SH-SY5Y (cell line): ENCODE measurements around the gene GPR62.

Experiments used
- GATA2 ChIP-seq: IDR thresholded peaks from 2 replicates; pipeline ENCODE4 v1.6.1; 2011; ENCODE audit warnings: mild to moderate bottlenecking, low read depth, low read length
- GATA3 ChIP-seq: IDR thresholded peaks from 2 replicates; pipeline ENCODE4 v1.6.1; 2011; ENCODE audit warnings: low read depth, mild to moderate bottlenecking, low read length, moderate library complexity

The GPR62 gene

GRCh38 chr3:51968170-51968775 is 13.1 kb downstream of the GPR62 start:
- no peak for TF ChIP-seq GATA3
- TF ChIP-seq GATA2: peak; percentile 65

GRCh38 chr3:51968883-51969678 is 13.9 kb downstream of the GPR62 start:
- no peak for TF ChIP-seq GATA2
- TF ChIP-seq GATA3: no peak

GRCh38 chr3:51969841-51970240 is 14.7 kb downstream of the GPR62 start:
- TF ChIP-seq GATA2 (no peak), GATA3 (no peak)

- no peak for TF ChIP-seq GATA3
- TF ChIP-seq GATA2: no peak
Measured at GRCh38 chr3:51970606-51971300, 15.6 kb downstream of the GPR62 start.

- TF ChIP-seq GATA2 (no peak), GATA3 (no peak)
Measured at GRCh38 chr3:51971350-51971749, 16.2 kb downstream of the GPR62 start.

- TF ChIP-seq GATA2 (no peak), GATA3 (no peak)
Measured at GRCh38 chr3:51974277-51974962, 19.2 kb downstream of the GPR62 start.

GRCh38 chr3:51974963-51975851 is 20.0 kb downstream of the GPR62 start, which contains the start of gene ABHD14A:
Gene ABHD14A (plus strand): TSS chr3:51975064. CDS start chr3:51975136, 72 bp downstream.
- TF ChIP-seq GATA3 (no peak), GATA2 (no peak)

GRCh38 chr3:51975852-51976549 is 20.8 kb downstream of the GPR62 start:
- TF ChIP-seq GATA2 (no peak), GATA3 (no peak)

- TF ChIP-seq GATA3: no peak
- TF ChIP-seq GATA2: no peak
Measured at GRCh38 chr3:51977446-51978142, 22.4 kb downstream of the GPR62 start.

GRCh38 chr3:51978143-51978502 is 22.9 kb downstream of the GPR62 start:
- TF ChIP-seq GATA3 (no peak), GATA2 (no peak)

- TF ChIP-seq GATA2 (no peak), GATA3 (no peak)
Measured at GRCh38 chr3:51980253-51980652, 25.1 kb downstream of the GPR62 start.

- no peak for TF ChIP-seq GATA2
- TF ChIP-seq GATA3: no peak
Measured at GRCh38 chr3:51982352-51982837, 27.2 kb downstream of the GPR62 start.
